ENCODE results near the gene SYNE4. TPM values are rescaled to one million over a fixed set of nuclear protein-coding genes. Genes with fewer than 3 reads are reported as not detected.

Gene SYNE4
- total RNA-seq, 1 donor from 2014 or later, result 2.3 TPM

DNA sequence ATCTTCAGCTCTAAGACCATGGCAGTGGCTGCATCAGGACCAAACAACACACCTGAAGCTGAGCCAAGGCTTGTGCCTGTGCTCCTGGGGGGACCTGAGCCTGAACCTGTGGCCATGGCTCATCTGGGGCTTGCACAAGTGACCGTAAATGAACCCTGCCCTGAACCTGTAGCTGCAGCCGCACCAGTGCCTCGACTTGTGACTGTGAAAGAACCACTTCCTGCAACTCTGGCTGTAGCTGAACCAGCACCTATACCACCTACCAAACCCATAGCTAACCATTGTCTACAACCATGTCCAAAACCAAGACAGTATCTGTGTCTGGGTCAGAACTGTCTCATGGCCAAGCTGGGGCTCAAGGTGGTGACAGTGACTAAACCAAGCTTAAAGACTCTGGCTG, 41.8 kb downstream of the SYNE4 start:
- no peaks in the 10 kb centered on the region for H3K9me3 ChIP-seq (ENCODE audit: low read depth)
- no peak for DNase-seq (ENCODE audit: low spot score)
- Mint-ChIP-seq H3K36me3 (no peaks in the 10 kb centered on the region), H3K4me3 (no peak overlapping the region), H3K27me3 (ENCODE audit: insufficient read depth, low read depth) (peaks cover 16% of the 10 kb centered on the region), H3K27ac (no peak overlapping the region), H3K9me3 (no peaks in the 10 kb centered on the region), H3K4me1 (no peaks in the 10 kb centered on the region)
- H3K9ac ChIP-seq, result no peak overlapping the region
- no peak for TF ChIP-seq EZH2phosphoT487 (IDR thresholded peaks at IDR 0.05)
- no peak for TF ChIP-seq EZH2 (IDR thresholded peaks at IDR 0.05)
- TF ChIP-seq, protein P1, sequence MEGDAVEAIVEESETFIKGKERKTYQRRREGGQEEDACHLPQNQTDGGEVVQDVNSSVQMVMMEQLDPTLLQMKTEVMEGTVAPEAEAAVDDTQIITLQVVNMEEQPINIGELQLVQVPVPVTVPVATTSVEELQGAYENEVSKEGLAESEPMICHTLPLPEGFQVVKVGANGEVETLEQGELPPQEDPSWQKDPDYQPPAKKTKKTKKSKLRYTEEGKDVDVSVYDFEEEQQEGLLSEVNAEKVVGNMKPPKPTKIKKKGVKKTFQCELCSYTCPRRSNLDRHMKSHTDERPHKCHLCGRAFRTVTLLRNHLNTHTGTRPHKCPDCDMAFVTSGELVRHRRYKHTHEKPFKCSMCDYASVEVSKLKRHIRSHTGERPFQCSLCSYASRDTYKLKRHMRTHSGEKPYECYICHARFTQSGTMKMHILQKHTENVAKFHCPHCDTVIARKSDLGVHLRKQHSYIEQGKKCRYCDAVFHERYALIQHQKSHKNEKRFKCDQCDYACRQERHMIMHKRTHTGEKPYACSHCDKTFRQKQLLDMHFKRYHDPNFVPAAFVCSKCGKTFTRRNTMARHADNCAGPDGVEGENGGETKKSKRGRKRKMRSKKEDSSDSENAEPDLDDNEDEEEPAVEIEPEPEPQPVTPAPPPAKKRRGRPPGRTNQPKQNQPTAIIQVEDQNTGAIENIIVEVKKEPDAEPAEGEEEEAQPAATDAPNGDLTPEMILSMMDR (IDR thresholded peaks at IDR 0.05), result no peak
- no peak overlapping the region for H3K4me2 ChIP-seq
- H3K79me2 ChIP-seq (ENCODE audit: low read depth), result no peaks in the 10 kb centered on the region
- peaks cover 7% of the 10 kb centered on the region for H4K20me1 ChIP-seq (ENCODE audit: low read depth)
- H3K4me1 ChIP-seq, result no peaks in the 10 kb centered on the region
- H3F3A ChIP-seq (ENCODE audit: low read depth), result peaks cover 5% of the 10 kb centered on the region
- peaks cover 34% of the 10 kb centered on the region for H3K27me3 ChIP-seq
- no peak overlapping the region for H3K4me3 ChIP-seq
- no peak overlapping the region for H3K27ac ChIP-seq
- no peak overlapping the region for H2AFZ ChIP-seq (replicated peaks)
- H3K36me3 ChIP-seq, result no peaks in the 10 kb centered on the region

GRCh38 chr19:35963514-35963913, 45.1 kb downstream of the SYNE4 start:
- H2AFZ ChIP-seq (replicated peaks), result no peak overlapping the region
- peaks cover 10% of the 10 kb centered on the region for H4K20me1 ChIP-seq (ENCODE audit: low read depth)
- peaks cover 67% of the 10 kb centered on the region for H3K27me3 ChIP-seq
- peak; percentile 91 for DNase-seq (ENCODE audit: low spot score)
- H3K27me3 Mint-ChIP-seq (ENCODE audit: insufficient read depth, low read depth), result peaks cover 25% of the 10 kb centered on the region
- peaks cover 5% of the 10 kb centered on the region for H3F3A ChIP-seq (ENCODE audit: low read depth)
- no peak overlapping the region for H3K4me3 ChIP-seq
- H3K4me1 ChIP-seq, result no peaks in the 10 kb centered on the region
- TF ChIP-seq EZH2 (IDR thresholded peaks at IDR 0.05) (peak; percentile 25), EZH2phosphoT487 (IDR thresholded peaks at IDR 0.05) (no peak)
- TF ChIP-seq, protein P1 (IDR thresholded peaks at IDR 0.05), result no peak
- no peak overlapping the region for H3K4me2 ChIP-seq
- H3K27ac Mint-ChIP-seq, result no peak overlapping the region
- no peak overlapping the region for H3K9ac ChIP-seq
- no peaks in the 10 kb centered on the region for H3K36me3 Mint-ChIP-seq
- H3K36me3 ChIP-seq, result no peaks in the 10 kb centered on the region
- no peaks in the 10 kb centered on the region for H3K9me3 ChIP-seq (ENCODE audit: low read depth)
- no peaks in the 10 kb centered on the region for H3K79me2 ChIP-seq (ENCODE audit: low read depth)
- peak overlapping the region; percentile 18 for H3K4me3 Mint-ChIP-seq
- no peak overlapping the region for H3K27ac ChIP-seq
- peaks cover 4% of the 10 kb centered on the region for H3K9me3 Mint-ChIP-seq
- H3K4me1 Mint-ChIP-seq, result no peaks in the 10 kb centered on the region

- H3K4me3 Mint-ChIP-seq, result peak overlapping the region; percentile 49
- no peak overlapping the region for H3K4me2 ChIP-seq
Observed at GRCh38 chr19:35960432-35960972, 48.1 kb downstream of the SYNE4 start.

More at GRCh38 chr19:35960432-35960972, 48.1 kb downstream of the SYNE4 start:
- Histone ChIP-seq H3K4me3 (no peak overlapping the region), H3K4me1 (no peaks in the 10 kb centered on the region), H3F3A (ENCODE audit: low read depth) (peaks cover 5% of the 10 kb centered on the region), H3K79me2 (ENCODE audit: low read depth) (no peaks in the 10 kb centered on the region), H3K27ac (no peak overlapping the region), H2AFZ (replicated peaks) (no peak overlapping the region), H3K9ac (no peak overlapping the region), H3K27me3 (peaks cover 77% of the 10 kb centered on the region), H4K20me1 (ENCODE audit: low read depth) (peaks cover 10% of the 10 kb centered on the region), H3K9me3 (ENCODE audit: low read depth) (no peaks in the 10 kb centered on the region), H3K36me3 (no peaks in the 10 kb centered on the region)
- Mint-ChIP-seq H3K27ac (no peak overlapping the region), H3K9me3 (peaks cover 4% of the 10 kb centered on the region), H3K27me3 (ENCODE audit: insufficient read depth, low read depth) (peaks cover 31% of the 10 kb centered on the region), H3K4me1 (no peaks in the 10 kb centered on the region), H3K36me3 (no peaks in the 10 kb centered on the region)
- no peak for DNase-seq (ENCODE audit: low spot score)
- no peak for TF ChIP-seq EZH2phosphoT487 (IDR thresholded peaks at IDR 0.05)
- TF ChIP-seq EZH2 (IDR thresholded peaks at IDR 0.05), result no peak
- TF ChIP-seq, protein P1 (IDR thresholded peaks at IDR 0.05), result no peak
